HG03442 (cell line): ENCODE measurements around the gene SIGLEC15.
"Not testable (repeated sequence)": the region's sequence is repeated elsewhere in the genome, so short reads cannot be mapped to it uniquely, and the experiment has no call there.

Source experiments
- ATAC-seq: cut with Tn5 transposase; IDR thresholded peaks from one replicate; pipeline ENCODE4 v1.9.1; 2021; ENCODE audit warnings: mild to moderate bottlenecking, moderate library complexity; ENCODE audit not compliant: unreplicated experiment

Gene SIGLEC15

DNA sequence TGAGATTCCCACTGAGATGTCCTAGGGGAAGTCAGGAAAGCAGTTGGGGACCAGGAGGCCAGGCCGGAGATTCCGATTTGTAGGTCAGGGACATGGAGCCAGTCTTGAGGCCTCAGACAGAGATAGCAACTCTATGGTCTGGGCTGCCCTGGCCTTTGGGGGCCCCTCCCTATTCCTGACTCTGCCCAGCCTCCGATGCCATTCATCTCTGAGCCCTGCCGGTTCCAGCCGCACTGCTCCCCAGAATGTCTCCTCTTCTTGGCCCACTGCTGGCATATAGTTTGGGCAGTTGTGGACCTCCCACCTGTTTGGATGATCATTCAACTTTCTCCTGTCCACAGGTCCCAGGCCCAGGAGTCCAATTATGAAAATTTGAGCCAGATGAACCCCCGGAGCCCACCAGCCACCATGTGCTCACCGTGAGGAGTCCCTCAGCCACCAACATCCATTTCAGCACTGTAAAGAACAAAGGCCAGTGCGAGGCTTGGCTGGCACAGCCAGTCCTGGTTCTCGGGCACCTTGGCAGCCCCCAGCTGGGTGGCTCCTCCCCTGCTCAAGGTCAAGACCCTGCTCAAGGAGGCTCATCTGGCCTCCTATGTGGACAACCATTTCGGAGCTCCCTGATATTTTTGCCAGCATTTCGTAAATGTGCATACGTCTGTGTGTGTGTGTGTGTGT lies 16.4 kb downstream of the SIGLEC15 start:
- ATAC-seq: no peak

DNA sequence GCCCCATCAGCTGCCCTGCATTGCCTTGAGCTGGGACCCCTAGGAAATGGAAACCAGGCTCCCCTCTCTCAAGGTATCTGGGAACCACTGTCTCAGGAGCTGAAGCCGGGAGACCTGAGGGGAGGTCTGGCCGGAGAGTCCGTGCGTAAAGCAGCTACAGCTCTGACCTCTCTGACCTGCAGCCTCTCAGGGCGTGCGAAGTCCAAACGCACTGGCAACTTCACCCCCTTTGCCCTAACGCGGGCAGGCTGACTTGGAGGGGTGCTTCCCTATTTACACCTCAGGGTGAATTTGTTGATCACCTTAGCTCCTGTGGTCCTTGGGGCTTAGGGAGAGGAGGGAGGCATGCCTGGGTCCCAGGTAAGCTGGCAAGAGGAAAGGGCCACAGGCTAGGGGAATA lies 17.5 kb downstream of the SIGLEC15 start:
- no peak for ATAC-seq

DNA sequence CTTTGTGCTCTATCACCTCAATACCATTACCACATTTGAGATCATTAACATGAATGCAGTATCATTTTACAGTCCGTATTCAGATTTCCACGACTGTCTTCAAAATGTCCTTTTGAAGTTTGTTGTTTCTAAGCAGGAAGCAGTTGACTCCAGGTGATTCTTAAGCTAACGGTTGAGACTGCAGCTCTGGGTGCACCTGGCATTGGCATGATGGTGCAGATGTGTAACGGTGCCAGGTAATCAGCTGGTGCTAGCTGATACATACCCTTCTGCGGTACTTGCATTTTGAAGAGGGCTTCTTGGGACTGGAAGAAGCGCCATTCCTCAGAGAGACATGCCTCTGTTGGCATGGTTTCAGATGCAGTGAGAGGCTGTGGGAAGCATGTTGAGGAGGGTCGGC lies 19.5 kb downstream of the SIGLEC15 start:
- ATAC-seq: no peak

DNA sequence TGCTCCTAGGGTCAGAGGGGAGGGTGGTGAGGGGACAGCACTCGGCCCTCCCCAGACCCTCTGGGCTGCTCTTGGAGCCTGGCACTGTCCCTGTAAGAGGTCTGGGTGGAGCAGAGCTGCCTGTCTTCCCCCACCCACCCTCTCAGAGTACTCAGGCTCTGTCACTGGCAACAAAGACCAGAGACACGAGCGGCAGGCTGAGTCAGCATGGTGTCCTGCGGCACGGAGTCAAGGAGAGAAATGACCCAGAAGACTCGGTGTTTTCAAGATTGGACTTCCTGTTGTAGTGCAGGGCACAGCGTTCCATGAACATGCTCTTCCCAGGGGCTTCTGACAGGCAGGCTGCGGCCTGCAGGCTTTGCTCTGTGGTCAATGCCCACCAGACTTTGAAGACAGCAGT lies 19.9 kb downstream of the SIGLEC15 start:
- no peak for ATAC-seq

DNA sequence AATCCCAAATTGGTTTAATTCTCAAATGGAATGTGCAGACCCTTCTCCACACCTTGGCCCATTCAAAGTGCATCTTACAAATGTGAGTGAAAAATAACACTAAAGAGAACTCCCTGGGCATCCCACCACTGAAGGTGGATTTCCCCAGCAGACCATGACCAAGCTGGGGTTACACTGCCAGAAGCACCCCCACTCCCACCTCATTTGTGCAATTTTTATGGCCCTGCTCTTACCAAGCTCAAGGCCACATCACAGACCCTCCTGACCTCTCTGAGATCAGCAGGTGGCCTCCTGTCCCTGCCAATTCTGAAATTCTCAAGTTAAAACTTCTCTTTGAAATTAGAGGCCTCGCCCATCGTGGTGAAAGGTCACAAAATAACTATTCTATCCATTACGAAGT lies 21.6 kb downstream of the SIGLEC15 start:
- no peak for ATAC-seq

DNA sequence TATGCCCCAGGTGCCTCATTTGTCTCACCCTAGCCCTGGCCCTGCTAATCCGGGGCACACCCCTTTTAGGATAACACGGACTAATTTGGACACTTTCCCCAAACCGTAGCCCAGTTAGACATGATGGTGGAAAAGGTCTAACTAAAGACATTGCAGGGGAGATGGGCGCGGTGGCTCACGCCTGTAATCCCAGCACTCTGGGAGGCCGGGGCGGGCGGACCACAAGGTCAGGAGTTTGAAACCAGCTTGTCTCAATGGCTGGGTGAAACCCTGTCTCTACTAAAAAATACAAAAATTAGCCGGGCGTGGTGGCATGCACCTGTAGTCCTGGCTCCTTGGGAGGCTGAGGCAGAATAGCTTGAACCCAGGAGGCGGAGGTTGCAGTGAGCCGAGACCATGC lies 23.2 kb downstream of the SIGLEC15 start:
- ATAC-seq: not testable (repeated sequence)

DNA sequence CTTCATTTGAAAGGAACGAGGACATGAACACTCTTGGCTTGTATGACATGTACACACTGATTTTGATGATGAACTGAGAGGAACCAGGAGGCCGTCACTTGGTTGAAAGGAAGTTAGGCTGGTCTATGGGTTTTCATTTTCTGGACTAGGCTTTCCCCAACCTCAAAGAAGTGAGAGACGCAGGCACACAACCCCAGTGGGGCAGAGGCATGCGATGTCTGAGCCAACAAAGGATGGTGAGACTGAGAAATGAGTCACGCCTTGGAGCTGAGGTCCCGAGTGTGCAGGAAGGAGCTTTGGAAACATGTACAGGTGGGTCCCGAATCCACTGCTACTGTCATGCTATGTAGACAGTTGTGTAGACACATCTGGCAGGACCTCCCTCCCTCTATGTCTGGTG lies 24.1 kb downstream of the SIGLEC15 start:
- ATAC-seq: peak; percentile 35

DNA sequence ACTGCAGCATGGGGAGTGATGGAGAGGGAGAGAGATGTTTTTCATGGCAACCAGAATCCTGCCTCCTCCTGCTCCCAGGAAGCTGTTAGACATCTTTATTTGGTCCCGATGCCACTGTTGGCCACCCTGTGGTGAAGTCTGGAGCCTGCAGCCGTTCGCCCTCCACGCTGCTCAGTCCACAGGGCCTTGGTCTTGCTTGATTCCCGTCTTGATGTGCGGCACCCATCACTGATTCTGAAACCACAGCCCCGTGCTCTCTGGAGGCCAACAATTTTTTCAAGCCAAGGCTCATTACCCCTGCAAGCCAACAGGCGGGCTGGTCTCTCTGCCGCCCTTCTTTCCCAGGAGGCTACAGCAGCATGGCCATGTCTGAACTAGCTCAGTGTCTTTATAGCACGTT lies 24.5 kb downstream of the SIGLEC15 start:
- peak; percentile 47 for ATAC-seq

DNA sequence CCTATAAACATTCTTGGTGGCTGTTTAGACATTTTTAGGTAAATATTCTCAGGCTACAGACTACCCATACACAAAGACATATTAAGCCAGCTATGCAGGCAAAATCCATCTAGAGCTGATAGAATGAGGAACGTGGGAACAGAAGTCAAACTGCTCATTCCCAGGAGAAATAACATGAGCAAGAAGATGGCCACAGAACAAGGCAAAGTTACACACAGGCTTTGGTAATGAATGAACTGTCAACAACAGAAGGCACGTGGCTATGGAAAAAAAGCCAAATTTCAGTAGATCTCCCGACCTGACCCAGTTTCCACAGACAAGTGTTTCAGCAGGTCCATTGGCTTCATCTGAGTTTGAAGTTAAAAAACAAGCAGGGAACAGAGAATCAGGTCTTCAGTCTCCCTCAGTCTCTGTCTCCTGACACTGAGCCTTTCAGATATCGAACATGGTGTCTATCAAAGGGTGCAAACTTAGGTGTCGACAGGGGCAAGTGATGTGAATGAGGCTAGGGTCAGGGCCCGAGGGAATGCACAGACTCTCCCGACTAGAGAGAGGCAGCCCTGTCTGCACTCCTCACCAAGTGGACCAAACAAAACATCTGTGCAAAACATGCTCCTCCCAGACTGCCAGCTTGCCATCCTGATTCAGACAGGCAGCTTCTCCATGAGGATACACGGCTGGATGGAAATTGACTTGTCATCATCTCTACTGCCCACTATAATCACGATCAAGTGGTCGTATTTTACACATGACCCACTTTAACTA lies 25.9 kb downstream of the SIGLEC15 start:
- ATAC-seq: no peak

DNA sequence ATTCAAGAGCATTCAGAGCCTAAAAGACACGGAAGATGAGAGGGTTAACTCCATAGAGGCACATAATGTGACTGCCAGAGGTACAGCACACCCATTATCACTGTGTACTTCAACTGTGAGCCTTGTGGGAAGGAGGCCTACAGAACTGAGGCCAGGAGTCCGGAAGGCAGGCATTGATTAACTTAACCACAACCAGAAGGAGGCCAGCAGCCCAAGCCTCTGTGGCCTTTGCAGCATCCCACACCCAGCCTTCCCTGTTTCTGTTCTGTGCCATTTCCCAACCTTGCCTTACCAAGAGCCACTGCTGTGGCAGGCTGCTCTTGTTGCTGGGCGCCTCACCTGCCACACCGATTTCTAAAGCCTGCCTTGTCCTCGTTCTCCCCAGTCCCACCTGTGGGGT lies 27.2 kb downstream of the SIGLEC15 start:
- ATAC-seq: no peak

DNA sequence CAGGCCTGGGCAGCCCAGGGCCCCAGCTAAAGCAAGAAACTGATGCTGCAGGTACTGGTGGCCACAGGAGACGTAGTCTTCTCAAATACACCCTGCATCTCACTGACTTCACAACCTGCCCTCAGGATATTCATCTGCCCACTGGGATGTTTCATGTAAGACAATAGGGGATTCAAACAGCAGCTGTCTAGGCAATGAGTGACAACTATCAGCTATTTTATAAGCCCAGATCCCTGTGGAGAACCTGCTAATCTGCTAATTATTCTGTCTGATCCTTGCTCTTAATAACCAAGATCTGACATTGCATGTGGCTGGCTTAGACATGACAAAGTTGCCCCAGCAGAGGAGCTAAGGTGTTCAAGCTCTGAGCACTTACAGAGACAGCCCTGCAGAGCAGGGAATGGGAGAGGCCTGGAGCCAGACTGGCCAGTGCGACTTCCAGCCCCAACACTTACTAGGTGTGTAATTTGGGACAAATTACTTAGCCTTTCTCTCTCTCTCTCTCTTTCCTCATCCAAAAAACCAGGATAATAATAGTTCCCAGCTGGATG lies 28.6 kb downstream of the SIGLEC15 start:
- ATAC-seq: no peak

DNA sequence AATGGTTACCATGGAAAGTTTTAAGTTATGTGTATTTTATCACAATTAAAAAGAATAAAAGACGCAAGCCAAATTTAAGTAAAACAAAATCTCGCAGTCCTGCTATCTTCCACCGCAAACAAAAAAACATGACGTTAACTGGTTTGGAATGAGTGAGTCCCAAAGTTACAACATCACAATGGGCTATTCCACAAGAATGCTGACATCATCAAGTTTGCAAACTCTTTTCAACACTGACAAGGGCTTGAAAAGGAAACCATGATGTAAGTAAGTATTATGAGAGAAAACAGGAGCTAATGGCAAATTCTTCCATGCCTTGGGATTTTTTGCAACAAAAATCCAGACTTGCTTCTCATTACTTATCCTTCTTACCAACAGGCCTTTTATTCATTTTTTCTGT lies 31.1 kb downstream of the SIGLEC15 start:
- no peak for ATAC-seq

DNA sequence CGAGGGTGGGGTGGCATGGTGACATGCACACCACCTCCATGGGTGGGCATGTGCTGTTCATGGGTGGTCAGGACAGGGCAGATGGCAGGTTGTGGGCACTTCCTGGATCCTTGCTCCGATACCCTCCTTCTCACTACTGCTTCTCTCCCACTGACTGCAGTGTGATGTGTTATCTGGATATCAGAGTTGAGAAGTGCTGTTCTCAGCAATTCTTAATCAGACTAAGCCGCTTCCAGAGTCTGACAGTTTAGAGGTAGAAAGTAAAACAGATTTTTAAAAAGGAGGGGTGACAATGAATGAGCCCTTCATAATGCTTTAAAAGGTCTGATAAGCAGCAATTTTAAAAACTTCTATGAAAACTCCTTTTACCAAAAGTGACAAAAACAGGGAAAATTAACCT lies 33.9 kb downstream of the SIGLEC15 start:
- no peak for ATAC-seq

DNA sequence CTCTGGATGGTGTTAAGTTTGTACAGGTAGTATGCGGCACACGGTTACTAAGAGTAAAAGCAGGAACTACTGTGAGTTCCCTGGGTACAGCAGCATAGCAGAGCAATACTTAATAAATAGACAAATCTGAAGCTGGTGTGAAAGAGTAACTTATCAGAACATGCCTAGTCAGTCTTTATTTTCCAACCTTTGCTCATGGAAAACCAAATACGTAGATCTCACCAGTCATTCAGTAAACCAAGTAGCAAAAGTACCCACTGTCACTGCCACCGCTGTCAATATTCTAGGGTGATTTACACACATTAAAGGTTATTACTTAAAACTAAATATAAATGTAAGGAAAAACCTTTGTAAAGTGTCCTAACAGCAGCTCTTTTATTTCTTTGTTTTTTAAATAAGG lies 35.0 kb downstream of the SIGLEC15 start:
- no peak for ATAC-seq

DNA sequence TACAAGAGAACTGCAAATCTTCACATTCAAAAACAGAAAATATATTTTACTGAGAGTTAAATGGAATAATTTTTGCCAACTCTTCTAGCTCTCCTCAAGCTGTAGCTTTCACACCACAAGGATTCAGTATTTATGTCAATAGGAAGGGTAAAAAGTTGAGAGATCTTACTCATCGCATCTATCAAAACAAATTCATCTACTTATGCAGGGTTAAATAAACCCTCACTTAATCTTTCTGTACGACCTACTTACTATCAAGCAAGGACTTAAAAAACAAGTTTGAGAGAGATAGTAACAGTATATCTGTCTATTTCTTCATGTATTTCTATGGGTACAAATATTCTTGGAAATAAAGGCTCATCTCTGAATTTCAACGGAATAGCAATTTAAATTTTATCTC lies 35.5 kb downstream of the SIGLEC15 start:
- ATAC-seq: no peak

DNA sequence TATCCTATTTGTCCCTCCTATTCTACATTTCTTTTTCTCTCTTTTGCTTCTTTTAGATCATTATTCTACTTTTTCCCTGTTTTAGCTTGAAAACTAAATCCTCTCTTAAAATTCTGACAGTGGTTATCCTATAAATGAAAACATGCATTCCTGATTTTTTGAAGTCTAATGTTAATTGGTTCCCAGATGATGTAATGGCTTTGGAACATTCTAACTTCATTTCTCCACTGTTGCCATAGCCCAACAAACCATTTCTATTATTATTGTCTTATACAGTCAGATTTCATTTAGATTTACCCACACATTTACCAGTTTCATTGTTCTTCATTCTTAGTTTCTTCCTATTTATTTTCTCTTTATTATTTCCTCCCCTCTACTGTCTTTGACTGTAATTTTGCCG lies 36.5 kb downstream of the SIGLEC15 start:
- no peak for ATAC-seq

DNA sequence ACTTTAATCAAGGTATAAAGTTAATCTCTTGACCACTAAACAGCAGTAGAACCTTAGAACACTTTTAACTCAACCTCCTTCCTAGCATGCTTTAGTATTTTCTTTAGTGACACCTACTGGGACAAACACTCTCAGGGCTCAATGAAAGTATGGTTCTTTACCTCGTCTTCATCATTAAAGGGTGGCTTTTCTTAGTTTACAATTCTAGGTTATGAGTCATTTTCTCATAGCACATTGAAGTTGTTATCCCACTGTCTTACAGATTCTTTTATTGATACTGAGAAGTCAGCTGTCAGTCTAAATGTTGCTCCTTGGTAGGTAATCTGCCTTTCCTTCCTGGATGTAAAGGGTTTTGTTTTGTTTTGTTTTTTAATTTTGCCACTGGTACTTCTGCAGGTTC lies 38.0 kb downstream of the SIGLEC15 start:
- no peak for ATAC-seq

DNA sequence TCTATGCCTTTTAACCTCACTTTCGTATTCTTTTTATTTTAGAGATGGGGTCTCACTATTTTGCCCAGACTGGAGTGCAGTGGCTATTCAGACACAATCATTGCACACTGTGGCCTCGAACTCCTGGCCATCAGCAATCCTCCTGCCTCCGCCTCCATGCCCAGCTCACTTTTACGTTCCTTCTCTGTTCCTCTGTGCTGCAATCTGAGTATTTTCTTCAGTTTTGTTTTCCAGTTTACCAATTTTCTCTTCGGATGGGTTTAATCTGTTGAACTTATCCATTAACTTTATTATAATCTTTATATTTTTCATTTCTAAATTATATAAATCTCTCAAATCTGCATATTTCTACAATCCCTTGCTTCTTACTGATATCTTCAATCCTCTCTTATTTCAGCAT lies 38.6 kb downstream of the SIGLEC15 start:
- no peak for ATAC-seq

DNA sequence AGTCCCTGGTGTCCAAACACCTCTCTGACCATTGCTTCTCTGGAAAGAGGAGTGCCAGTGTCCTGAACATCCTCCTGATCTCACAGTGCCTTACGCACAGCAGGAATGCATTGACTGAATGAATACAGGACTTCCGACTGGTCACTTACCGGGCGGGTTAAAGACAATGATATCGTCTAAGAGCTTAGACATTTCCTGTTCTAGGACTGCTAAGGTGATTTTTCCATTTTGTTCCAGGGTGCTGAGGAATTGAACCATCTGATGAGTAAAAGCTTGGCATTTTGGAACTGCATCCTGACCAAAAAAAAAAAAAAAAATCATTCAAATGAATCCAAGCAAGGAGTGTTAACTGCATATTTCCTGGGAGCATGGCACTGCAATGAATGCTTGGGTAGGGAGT lies 40.0 kb downstream of the SIGLEC15 start:
- no peak for ATAC-seq

DNA sequence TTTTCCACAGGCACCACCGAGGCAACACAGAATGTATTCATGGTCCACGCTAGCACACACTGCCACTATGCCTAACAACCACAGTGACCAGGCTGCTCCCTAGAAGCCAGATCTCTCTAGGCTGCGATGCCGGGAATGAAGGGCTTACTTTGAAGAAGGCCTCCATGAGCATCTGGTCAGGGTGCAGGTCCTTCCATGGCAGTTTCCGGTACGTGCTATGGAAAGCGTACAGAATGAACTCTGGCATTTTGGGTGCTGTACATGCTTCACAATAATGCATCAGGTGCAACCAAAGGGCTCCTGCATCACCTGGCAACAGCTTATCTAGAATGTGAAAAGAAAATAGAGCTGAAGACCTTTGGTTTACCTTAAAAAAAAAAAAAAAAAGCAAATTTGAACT lies 44.9 kb downstream of the SIGLEC15 start:
- ATAC-seq: no peak

DNA sequence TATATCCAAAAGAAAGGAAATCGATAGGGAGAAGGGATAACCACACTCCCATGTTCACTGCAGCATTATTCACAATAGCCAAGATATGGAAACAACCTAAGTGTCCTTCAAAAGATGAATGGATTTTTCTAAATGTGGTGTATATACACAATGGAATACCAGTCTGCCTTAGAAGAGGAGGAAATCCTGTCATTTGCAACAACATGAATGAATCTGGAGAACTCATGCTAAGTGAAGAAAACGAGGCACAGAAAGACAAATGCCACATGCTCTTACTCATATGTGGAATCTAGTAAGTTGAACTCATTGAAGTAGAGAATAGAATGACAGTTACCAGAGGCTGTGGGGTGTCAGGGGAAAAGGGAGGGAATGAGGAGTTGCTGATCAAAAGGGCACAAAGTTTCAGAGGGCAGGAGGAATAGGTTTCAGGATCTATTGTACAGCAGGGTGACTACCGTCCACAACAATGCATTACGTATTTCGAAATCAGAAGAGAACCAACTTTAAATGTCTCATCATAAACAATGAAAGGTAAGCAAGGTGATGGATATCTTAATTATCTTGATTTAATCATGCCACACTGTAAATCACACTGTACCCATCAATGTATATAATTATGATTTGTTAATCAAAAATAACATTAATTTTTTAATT lies 46.1 kb downstream of the SIGLEC15 start:
- no peak for ATAC-seq
